NAMALWA (cell line): ENCODE results near the gene WBP1.
A peak's percentile ranks its signal among the peaks of the same experiment; 100 is the strongest.

ENCODE experiments used
- DNase-seq: peaks from one replicate; pipeline ENCODE4 v3.0.0-alpha.2; 2015; ENCODE audit warnings: low spot score

The WBP1 gene

DNA sequence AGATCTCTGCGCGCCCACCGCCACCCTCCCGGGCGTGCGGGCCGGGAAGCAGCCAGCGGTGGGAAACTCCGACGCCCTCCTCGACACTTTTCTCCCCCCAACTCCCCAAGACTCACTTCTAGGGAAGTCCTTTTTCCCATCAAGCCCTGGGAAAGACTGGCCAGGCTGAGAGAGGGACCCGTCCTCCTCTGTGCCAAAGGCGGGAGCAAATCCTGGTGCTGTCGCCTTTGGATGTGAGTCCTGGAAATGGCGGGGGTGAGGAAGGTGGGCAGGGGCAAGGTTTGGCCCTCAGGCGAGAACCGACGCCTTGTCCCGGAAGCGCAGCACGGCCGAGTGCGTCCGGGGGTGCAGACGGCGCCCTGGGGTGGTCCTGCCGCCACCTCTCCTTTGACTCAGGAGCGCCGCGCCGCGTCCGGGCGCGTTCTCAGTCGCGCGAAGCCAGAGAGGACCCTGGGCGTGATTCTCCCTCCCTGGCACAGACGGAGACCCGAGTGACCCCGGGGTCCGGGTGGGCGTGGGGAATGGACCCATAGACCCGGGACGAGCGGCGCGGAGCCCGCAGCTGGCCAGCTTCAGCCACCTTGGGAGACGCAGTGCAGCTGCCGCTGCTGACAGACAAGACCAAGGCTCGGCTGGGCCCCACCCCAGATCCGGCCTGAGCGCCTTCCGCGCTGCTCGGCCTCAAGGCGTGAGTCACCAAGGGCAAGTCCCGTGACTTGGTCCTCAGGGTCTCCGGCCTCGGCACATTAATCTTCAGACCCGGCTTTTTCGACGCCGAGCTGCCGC lies 44.7 kb downstream of the WBP1 start:
- DNase-seq: no peak

DNA sequence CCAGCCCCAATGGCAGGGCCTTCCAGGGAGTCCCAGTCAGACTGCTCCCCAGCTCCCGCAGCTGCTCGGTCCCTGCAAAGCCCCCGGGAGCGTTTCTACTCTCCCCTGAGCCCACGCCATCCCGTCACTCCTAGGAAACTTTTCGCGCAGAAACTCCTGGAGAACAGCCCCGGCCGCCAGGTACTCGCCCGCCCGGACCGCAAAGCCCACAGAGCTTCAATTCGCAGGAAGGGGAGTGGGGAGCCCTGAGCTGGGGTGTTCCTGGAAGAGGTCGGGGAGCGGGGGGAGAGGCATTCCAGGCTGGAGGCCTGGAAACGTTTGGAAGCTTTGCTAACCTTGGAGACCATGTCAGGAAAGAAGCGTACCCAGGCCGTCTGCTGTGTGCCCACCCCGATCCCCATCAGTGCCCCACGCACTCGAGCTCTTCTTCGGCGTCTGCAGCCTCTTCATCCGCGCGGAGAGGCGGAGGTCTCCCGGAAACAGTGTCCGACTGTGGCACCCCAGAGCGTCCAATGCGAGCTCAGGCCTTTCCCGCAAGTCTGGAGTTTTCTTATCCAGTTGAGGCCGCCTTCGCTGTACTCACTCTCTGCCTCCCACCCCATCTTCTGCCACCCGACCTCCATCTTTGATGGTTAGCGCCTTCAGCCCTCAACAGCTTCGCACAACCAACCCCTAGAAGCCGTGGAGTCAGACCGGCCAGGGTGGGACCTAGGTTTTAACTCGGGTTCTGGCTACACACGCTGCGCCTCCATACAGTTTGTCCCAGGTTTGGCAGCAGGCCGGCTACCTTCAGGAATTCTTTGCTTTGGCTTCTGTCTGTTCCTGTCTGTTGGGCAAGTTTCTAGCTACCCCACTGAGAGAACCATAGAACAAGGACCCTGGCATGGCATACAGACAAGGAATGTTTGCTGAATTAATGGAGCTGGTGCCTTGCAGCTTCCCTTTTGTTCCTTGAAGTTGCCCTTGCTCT lies 45.6 kb downstream of the WBP1 start:
- no peak for DNase-seq

DNA sequence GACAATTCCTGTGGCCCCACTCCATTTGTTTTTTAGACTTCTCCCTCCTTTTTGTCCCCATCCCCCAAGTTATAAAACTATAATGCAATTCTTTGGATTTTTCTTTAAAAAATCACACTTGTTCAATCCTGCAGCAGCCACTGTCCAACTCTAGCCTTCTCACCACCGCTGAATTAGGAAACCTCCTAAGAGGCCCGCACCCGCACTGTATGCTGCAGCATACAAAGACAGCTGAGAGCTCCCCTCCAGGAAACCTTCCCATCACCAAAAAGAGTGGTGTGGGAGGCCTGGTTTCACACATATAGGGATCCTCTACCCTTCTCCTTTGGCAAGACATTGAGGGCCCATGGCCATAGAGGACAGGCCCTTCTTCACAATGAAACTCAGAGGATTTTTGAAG lies 46.4 kb downstream of the WBP1 start:
- no peak for DNase-seq

- no peak for DNase-seq
Measured at GRCh38 chr2:74505448-74506246, 47.4 kb downstream of the WBP1 start.

- peak; percentile 98 for DNase-seq
Measured at GRCh38 chr2:74507145-74507925, 49.1 kb downstream of the WBP1 start, which contains the start of gene PCGF1. PCGF1 (minus strand) TSS chr2:74507695; CDS start chr2:74507668, 27 bp downstream.

DNA sequence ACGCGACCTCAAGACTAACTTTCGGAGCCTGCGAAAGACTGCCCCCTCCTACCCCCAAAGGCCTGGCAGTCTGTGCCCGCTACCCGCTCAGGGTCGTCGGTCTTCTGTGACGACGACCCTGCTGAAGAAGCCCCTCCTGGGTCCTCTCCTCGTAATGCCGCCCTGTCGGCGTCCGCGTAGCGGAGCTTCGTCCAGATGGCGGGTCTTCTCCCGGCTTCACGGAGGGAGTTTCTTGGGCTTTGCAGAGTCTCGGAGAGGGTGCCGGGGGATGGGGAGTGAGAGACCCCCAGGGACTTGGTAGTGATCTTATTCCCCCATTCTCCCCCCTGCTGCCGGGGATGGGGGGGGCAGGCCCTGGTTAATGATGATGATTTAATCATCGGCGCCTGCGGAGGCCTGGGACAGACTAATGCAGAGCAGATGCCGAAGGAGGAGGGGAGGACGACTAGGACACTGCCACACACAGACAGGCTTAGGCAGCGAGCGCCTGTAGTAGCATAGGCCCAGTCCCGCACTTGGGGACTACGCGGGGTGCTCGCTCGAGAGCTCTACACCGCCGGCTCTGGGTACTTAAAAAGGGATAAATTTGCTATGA lies 49.8 kb downstream of the WBP1 start:
- DNase-seq: peak; percentile 35

DNA sequence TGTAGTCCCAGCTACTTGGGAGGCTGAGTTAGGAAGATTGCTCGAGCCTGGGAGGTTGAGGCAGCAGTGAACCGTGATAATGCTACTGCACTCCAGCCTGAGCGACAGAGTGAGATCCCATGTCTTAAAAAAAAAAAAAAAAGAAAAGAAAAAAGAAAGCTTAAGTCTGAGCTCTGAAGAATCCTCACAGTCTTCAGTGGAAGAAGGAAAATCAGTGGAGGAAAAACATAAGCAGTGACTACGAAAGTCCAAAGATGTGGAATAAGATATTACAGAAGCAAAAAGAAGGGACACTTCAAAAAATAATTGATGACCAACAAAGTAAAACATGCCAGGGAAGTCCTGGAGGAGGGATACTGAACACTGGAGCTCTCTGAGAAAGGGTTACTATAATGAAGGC lies 52.0 kb downstream of the WBP1 start:
- DNase-seq: no peak
